IPS-20b (cell line): ENCODE data around the gene ATXN1.

ENCODE experiments used
- H3K27ac ChIP-seq: one replicate; pipeline ENCODE4 v1.5.1; 2013; ENCODE audit warnings: low read length
- H3K27me3 ChIP-seq: 2 replicates; pipeline ENCODE4 v1.6.1; 2013; ENCODE audit warnings: mild to moderate bottlenecking, low read length, inconsistent platforms; ENCODE audit not compliant: insufficient read depth
- H3K36me3 ChIP-seq: 2 replicates; pipeline ENCODE4 v1.6.1; 2013; ENCODE audit warnings: low read depth, mild to moderate bottlenecking, inconsistent platforms, low read length, moderate library complexity; ENCODE audit not compliant: insufficient read depth
- H3K4me1 ChIP-seq: 2 replicates; pipeline ENCODE4 v1.6.1; 2013; ENCODE audit warnings: mild to moderate bottlenecking, control low read depth, inconsistent platforms, low read length, moderate library complexity; ENCODE audit not compliant: insufficient read depth
- H3K4me3 ChIP-seq: 2 replicates; pipeline ENCODE4 v1.5.1; 2013; ENCODE audit warnings: mild to moderate bottlenecking, low read length, inconsistent platforms
- H3K9ac ChIP-seq: 2 replicates; pipeline ENCODE4 v1.6.1; 2013; ENCODE audit warnings: low read depth, mild to moderate bottlenecking, inconsistent platforms, low read length, moderate library complexity
- H3K9me3 ChIP-seq: 2 replicates; pipeline ENCODE4 v1.6.1; 2013; ENCODE audit warnings: mild to moderate bottlenecking, low read depth, low read length, inconsistent platforms; ENCODE audit not compliant: insufficient read depth

The ATXN1 gene

DNA sequence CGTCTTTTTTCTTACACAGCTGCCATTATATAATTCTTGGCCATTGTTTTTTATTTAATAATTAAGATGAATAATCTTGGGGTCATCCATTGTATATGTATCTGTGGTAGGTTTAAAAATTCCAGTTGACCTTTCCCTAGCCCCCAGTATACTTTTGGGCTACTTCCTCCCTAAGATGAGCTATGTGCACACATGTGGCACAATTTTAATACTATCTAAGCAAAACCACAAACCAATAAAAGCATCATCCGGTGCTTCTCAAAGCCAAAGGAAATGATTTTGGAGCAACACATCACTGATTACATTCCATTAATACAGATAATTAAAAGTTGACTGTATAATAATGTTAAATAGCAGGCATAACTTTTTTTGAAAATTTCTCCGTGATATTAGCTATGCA is 161.2 kb downstream of the ATXN1 start:
- no peak overlapping the region for H3K27ac ChIP-seq

GRCh38 chr6:16596616-16597331 is 164.5 kb downstream of the ATXN1 start:
- Histone ChIP-seq H3K27me3 (no peaks in the 10 kb centered on the region), H3K36me3 (no peaks in the 10 kb centered on the region), H3K4me3 (no peak overlapping the region)

More for the DNA sequence above, 161.2 kb downstream of the ATXN1 start:
- no peaks in the 10 kb centered on the region for H3K9me3 ChIP-seq
- no peak overlapping the region for H3K9ac ChIP-seq
- no peaks in the 10 kb centered on the region for H3K27me3 ChIP-seq
- no peaks in the 10 kb centered on the region for H3K4me1 ChIP-seq
- no peaks in the 10 kb centered on the region for H3K36me3 ChIP-seq
- no peak overlapping the region for H3K4me3 ChIP-seq

DNA sequence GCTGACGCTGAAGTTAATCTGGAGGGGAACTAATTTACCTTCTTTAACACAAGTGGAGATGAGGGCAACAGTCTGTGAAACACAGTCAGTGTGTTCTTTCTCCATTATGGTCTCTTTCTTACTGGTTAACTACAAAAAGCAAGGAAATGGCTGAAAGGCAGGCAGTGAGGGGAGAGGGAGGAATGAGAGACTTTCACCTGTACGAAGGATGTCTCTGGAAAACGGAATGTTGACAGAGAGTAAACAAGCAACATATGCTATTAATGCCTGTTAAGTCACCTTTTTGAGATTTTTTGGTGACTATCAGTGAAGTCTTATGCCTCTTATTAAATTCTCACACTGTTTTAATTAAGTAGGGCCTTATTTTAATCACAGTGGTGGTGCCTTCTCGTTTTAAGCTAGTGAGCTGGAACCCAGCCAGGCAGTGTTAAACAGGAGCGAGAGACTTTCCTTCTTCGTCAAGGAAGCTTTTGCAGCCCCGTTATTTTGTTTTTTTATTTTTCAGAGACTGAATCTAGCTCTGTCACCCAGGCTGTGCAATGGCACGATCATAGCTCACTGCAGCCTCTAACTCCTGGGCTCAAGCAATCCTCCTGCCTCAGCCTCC is 165.6 kb downstream of the ATXN1 start:
- Histone ChIP-seq H3K36me3 (no peaks in the 10 kb centered on the region), H3K9ac (no peak overlapping the region), H3K4me3 (no peak overlapping the region), H3K4me1 (no peaks in the 10 kb centered on the region), H3K27me3 (no peaks in the 10 kb centered on the region), H3K27ac (no peak overlapping the region), H3K9me3 (no peaks in the 10 kb centered on the region)

More at GRCh38 chr6:16596616-16597331, 164.5 kb downstream of the ATXN1 start:
- Histone ChIP-seq H3K4me1 (no peaks in the 10 kb centered on the region), H3K9ac (no peak overlapping the region), H3K9me3 (no peaks in the 10 kb centered on the region), H3K27ac (no peak overlapping the region)

DNA sequence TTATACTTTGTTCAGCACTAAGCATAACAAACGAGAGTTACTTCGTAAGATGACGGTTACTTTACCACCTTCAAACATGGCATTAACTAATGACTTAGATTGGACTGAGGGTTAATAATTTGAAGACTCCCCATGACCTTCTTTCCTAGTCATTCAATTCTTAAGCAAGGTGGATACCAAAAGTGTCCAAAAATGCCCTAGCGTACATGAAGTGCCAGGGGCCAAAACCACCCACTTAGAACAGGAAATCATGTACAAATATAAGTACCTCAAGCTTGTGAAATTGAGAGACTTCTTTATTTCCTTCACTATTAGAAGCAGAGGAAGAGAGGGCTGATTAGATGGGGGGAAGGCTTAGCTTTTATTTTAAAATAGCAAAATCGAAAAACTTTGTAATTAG is 166.4 kb downstream of the ATXN1 start:
- Histone ChIP-seq H3K36me3 (no peaks in the 10 kb centered on the region), H3K4me1 (no peaks in the 10 kb centered on the region), H3K4me3 (no peak overlapping the region), H3K27me3 (no peaks in the 10 kb centered on the region), H3K9ac (no peak overlapping the region), H3K9me3 (no peaks in the 10 kb centered on the region), H3K27ac (no peak overlapping the region)

GRCh38 chr6:16592223-16592911 is 168.9 kb downstream of the ATXN1 start:
- no peak overlapping the region for H3K4me3 ChIP-seq
- no peak overlapping the region for H3K27ac ChIP-seq

GRCh38 chr6:16591396-16592222 is 169.7 kb downstream of the ATXN1 start:
- H3K9me3 ChIP-seq: no peaks in the 10 kb centered on the region
- no peak overlapping the region for H3K4me3 ChIP-seq
- H3K9ac ChIP-seq: no peak overlapping the region
- H3K4me1 ChIP-seq: no peaks in the 10 kb centered on the region
- H3K36me3 ChIP-seq: no peaks in the 10 kb centered on the region
- no peaks in the 10 kb centered on the region for H3K27me3 ChIP-seq
- H3K27ac ChIP-seq: no peak overlapping the region

More at GRCh38 chr6:16592223-16592911, 168.9 kb downstream of the ATXN1 start:
- Histone ChIP-seq H3K36me3 (no peaks in the 10 kb centered on the region), H3K4me1 (no peaks in the 10 kb centered on the region), H3K9ac (no peak overlapping the region), H3K9me3 (no peaks in the 10 kb centered on the region), H3K27me3 (no peaks in the 10 kb centered on the region)

DNA sequence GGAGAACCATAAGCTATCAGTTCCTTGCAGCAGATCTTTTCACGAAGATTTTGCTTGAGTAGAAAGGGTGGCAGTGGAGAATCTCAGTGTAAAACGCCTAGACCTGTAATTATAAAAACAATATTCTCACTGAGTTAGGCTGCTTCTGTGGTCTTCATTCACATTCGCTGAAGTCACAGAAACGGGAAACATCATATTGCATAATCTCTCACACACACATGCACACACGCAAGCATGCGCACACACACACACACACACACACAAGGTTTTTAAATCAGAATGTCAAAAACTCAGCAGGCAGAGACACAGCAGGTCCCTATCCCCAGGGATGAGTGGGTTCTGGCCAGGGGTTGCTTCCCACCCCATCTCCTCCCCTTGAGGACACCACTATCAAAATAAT is 175.5 kb downstream of the ATXN1 start:
- Histone ChIP-seq H3K4me3 (no peak overlapping the region), H3K9me3 (no peaks in the 10 kb centered on the region), H3K27me3 (no peaks in the 10 kb centered on the region), H3K4me1 (no peaks in the 10 kb centered on the region), H3K27ac (no peak overlapping the region), H3K36me3 (no peaks in the 10 kb centered on the region), H3K9ac (no peak overlapping the region)

GRCh38 chr6:16583144-16583762 is 178.0 kb downstream of the ATXN1 start:
- H3K27me3 ChIP-seq: no peaks in the 10 kb centered on the region
- H3K9me3 ChIP-seq: no peaks in the 10 kb centered on the region
- H3K27ac ChIP-seq: no peak overlapping the region
- no peak overlapping the region for H3K9ac ChIP-seq
- no peaks in the 10 kb centered on the region for H3K36me3 ChIP-seq
- no peaks in the 10 kb centered on the region for H3K4me1 ChIP-seq
- H3K4me3 ChIP-seq: no peak overlapping the region

- H3K27me3 ChIP-seq: no peaks in the 10 kb centered on the region
- no peak overlapping the region for H3K4me3 ChIP-seq
- H3K9ac ChIP-seq: no peak overlapping the region
- H3K27ac ChIP-seq: no peak overlapping the region
- H3K36me3 ChIP-seq: no peaks in the 10 kb centered on the region
- H3K9me3 ChIP-seq: no peaks in the 10 kb centered on the region
- no peaks in the 10 kb centered on the region for H3K4me1 ChIP-seq
Observed at GRCh38 chr6:16582446-16583143, 178.7 kb downstream of the ATXN1 start.

DNA sequence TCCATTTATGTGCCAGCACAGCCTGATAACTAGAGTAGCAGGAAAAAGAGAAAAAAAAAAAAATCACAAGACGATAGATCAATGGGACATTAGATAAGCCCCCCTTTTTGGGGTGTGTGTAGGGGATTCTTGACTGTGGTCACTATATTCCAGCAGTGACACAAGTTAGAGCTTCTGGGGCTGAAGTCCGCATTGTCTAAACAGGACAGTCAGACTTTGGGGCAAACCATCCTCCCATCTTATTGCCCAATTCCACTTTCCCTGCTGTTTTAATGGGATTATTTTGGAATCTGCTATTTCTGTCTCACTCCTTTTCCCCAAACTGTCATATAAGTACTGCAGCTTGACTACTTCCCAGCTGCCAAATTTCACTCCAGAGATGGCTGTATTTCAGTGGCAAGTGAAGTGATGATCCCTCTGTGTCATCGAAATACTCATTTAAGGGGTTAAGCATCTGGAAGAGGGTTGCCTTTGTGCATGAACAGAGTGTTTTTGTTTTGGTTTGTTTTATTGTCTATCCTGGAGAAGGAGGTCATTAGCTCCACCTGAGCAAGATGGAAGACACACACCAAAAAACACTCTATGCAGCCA is 182.5 kb downstream of the ATXN1 start:
- Histone ChIP-seq H3K9ac (no peak overlapping the region), H3K36me3 (no peaks in the 10 kb centered on the region), H3K9me3 (no peaks in the 10 kb centered on the region), H3K4me1 (no peaks in the 10 kb centered on the region), H3K4me3 (no peak overlapping the region), H3K27ac (no peak overlapping the region), H3K27me3 (no peaks in the 10 kb centered on the region)
